GM21447 (cell line): ENCODE measurements around the gene SOHLH1.

Experiments used
- ATAC-seq: cut with Tn5 transposase; IDR thresholded peaks from one replicate; pipeline ENCODE4 v1.9.1; 2021; ENCODE audit not compliant: unreplicated experiment

SOHLH1 gene

GRCh38 chr9:135729480-135729879 lies 30.2 kb upstream of the SOHLH1 start:
- ATAC-seq: no peak

DNA sequence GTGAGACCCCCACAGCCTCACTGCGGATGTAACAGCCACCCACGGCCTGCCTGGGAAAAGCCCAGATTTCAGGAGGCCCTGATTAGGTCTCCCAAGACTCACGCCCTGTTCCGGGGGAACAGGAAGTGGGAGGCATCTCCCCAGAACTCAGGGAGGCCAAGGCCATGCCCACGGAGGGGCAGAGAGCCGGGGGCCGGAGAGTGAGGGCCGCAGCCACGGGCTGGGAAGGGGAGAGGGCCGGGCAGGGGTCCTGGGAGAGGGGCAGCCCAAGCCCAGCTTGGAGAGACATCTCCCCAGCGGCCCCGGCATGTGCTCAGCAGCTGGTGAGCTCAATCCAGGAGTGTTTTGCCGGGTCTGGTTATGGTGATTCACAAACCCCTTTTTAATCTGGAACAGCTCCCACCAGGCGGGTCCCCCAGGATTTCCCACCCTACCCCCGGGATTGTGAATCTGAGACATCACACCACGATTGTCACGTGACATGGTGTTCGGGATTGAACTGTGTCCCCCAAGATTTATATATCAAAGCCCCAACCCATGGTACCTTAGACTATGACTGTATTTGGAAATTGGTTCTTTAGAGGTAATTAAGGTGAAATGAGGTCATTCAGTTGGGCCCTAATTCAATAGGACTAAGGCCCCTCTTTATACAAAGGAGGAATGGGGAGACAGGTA lies 29.3 kb upstream of the SOHLH1 start:
- no peak for ATAC-seq

GRCh38 chr9:135727257-135727875 lies 28.1 kb upstream of the SOHLH1 start:
- no peak for ATAC-seq

- ATAC-seq: no peak
Observed at GRCh38 chr9:135726138-135726853, 27.0 kb upstream of the SOHLH1 start.

DNA sequence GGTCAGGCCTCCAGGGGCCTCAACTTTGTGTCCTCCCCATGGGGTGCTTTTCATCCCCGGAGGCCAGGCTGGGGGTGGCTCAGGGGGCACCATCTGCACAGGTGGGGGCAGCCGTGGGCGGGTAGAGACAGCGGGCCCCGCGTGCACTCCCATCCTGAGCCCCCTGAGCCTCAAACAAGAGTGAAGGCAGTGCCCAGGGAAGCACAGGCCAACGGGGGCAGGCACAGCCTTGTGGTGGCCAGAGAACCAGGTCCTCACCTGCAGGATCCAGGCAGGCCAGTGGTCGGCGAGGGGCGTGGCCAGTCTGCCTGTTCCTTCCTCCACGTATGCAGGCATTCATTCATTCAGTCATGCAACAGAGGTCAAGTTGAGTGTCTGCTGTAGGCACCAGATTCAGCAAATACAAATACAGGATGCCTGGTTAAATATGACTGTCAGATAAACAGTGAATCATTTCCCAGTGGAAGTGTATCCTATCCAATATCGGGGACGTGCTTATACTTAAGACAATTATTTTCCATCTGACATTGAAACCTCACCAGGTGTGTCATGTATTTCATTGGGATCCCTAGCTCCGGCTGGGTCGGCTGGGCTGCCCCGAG lies 25.0 kb upstream of the SOHLH1 start:
- no peak for ATAC-seq

DNA sequence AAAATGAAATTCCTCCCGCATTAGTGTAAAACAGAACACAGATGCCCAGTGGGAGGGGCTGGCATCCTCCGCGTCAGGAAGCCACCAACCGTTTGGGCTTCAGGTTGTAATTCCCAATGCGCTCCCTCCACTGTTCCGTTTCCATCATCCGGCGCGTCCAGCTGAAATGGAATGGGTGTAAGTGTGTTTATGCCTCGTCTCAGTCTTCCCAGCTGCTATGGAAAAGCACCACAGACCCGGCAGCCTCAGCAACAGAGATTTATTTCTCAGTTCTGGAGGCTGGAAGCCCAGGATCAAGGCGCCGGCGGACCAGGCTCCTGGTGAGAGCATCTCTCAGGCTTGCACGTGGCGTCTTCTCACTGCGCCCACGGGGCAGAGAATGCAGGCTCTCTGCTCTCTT lies 23.1 kb upstream of the SOHLH1 start:
- ATAC-seq: no peak

- ATAC-seq: no peak
Observed at GRCh38 chr9:135719472-135719871, 20.2 kb upstream of the SOHLH1 start.

DNA sequence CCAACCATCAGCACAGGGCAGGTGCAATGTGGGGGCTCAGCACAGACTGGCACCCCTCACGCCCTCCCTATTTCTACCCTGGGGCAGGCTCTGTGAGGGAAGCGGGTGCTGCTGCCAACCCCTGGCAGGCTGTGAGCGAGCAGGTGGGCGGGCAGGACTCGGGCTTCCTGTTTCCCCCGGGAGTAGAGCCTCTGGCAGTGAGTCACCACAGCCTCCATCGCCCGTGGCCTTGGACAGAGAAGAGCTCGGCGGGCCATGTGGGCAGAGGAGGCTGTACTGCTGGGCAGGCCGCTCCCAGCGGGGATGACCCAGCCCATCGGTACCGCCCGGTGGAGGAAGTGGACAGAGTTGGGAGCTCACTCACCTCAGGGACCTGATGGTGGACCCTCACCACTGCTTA lies 19.3 kb upstream of the SOHLH1 start:
- no peak for ATAC-seq

- no peak for ATAC-seq
Observed at GRCh38 chr9:135717410-135717809, 18.1 kb upstream of the SOHLH1 start.

GRCh38 chr9:135716045-135716444 lies 16.8 kb upstream of the SOHLH1 start:
- no peak for ATAC-seq

DNA sequence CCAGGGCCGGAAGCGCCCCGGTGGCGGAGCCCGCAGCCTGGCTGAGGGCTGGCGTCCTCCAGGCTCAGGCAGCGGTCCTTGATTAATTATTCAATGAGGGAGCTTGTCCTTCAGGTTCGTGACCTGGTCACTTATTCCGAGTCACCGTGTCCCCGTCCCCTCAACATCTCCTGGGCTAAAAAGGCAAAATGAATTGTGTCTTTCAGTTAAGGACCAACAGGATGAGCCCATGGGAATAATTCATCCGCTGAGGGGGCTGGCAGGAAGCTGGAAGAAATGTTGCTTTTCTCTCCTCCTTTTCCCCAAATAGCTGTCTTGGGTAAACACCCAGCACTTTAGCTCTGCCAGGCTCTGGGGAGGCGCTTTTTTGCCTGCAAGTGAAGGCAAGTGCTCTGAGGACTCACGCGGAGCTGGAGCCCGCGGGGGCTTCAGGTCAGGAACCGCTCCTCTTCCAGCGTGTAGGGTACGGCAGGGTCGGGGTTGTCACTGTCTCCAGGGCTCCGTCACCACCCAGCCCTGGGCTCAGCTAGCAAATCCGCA lies 15.8 kb upstream of the SOHLH1 start:
- ATAC-seq: no peak

DNA sequence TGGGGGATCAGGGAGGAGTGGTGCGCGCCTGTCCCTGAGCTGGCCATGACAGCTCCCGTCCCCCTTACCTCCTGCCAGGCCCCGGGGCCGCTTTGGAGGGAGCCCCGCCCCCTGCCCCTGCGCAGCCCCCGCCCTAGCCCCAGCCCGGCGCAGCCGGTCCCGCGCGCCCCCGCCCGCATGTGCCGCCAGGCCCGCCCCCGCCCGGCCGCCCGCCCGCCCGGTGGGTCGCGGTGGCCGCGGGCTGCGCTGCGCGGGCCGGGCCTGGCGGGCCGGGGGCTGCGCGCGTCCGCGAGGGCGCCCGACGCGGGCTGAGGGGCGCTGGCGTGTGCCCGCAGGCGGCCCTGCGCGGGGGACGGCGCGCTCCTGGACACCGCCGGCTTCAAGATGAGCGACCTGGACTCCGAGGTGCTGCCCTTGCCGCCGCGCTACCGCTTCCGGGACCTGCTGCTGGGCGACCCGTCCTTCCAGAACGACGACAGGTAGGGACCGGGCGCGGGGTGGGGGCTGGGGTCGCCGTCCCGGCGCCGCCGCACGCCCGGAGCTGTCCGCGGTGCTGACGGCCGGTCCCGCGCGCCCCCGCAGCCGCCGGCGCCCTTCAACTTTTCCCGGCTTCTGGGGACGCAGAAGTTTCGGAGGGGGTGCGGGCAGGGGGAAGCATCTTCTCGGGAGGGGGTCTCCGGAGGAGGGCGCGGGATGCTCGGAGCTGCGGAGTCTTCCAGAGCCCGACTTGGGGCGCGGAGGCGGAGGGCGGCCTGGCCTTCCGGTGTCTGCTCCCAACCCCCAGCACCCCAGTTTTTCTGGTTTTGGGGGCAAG lies 15.2 kb upstream of the SOHLH1 start:
- ATAC-seq: no peak

GRCh38 chr9:135712613-135713295 lies 13.5 kb upstream of the SOHLH1 start:
- no peak for ATAC-seq

DNA sequence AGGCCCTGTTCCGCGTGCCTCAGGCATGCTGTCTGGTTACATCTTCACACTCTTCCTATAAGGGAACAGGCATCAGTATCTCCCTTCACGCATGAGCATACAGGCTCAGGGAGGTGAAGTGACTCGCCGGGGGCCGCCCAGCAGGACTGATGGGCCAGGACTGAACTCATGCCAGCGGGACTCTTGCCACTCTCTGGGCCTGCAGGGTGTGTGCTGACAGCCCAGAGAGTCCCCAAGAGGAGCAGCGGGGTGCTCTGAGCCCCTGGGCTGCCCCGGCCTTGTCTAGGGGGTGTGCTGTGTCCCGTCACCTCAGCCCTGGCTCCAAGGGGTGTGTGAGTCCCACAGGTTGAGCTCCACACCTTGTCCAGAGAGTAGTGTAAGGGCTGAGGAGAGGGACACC lies 12.6 kb upstream of the SOHLH1 start:
- no peak for ATAC-seq

DNA sequence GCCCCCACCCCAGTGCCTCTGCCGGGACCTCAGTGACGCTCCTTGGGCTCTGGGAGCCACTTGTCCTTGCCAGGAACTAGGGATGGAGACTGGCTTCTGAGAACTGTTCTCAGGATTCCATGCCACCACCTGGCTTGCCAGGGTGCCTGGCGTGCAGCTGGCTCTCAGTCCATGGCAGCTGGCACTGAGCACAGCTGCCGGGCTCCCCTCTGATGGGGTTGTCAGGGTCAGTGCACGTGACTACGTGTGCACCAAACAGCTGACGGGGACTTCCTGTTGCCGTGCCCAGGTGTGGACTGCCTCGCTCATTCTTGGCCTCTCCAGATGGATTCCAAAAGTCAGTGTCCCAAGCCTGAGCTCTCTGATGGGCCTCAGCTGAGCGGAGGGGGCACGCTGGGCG lies 12.1 kb upstream of the SOHLH1 start:
- no peak for ATAC-seq

DNA sequence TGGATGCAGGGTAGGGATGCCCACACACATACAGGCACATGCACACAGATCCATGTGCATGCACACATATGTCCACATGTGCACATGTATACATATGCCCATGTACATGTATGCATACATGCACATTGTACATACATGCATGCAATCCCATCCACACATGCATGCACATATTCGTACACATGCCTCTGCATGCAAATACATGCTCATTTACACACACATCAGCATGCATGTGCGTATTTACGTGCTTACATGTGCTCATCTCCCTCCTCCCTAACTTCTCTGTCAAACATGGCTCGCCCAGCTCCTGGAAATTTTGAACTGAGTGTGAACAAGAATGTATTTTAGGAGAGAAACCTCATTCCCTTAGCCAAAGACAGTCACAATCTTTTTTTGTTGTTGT lies 8.9 kb upstream of the SOHLH1 start:
- ATAC-seq: no peak

DNA sequence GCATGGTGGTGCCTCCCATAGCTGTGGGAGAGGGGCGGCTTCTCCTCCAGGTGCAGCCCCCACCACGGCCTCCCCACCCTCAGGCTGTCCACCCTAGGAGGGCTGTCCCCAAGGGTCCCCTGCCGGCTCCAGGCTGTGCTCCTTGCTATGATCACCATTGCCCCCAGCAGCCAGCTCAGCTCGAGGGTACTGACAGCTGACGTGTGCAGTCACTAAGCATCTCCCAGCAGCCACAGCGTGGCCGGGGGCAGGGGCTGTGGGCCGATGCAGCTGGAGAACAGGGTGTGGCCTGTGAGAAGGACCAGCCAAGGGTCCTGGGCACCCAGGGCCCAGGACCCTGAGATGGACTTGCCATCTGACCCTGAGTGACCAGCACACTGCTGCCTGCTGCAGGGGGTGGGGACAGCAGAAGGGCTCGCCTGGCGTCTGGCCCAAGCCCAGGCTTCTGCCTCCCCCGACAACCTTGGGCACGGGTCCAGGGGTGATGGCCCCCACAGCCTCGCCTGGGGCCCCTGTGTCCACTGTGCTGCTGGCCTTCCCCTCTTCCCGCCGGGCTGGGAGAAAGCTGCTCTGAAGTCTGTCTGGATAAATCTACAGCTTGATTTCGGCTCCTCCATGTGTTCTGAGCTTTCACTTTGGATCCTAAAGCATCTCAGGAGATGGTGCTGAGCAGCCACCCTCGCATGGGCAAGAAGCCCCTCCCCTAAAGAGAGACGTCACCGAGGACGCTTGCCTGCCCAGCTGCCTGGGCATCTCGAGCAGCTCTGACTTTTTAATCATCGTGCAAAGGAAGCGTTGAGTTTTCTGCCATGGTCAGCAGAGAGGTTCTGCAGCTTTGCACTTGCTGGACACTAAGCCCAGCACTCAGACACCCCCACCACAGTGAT lies 8.2 kb upstream of the SOHLH1 start:
- no peak for ATAC-seq

DNA sequence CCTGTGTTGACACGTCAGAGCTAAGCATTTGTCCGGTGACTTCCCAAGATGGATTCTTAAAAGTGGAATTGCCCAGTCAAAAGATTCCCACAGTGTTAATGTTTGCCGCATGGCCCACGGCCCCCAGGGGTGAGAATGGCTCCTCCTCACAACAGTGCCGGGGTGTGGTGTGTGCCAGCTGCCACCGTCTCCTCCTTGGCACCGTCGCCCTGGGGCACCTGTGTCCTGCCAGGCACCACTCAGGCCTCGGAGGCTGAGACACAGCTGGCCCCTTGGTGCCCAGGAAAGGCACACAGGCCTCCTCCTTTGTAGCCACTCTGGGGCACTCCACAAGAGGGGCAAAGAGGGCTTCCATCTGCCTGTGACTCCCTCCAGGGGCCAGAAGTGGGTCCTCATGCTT lies 7.0 kb upstream of the SOHLH1 start:
- no peak for ATAC-seq

GRCh38 chr9:135705376-135705775 lies 6.1 kb upstream of the SOHLH1 start:
- ATAC-seq: no peak
